UCSD-AML1 (cell line): ENCODE measurements around the gene SNAP47.
"Not testable (repeated sequence)": the region's sequence is repeated elsewhere in the genome, so short reads cannot be mapped to it uniquely, and the experiment has no call there.

Experiments used
- DNase-seq: peaks from one replicate; lab custom pipeline; 2025; ENCODE audit not compliant: unreplicated experiment; lab: John Stamatoyannopoulos, UW

Gene SNAP47

GRCh38 chr1:227734856-227735538, at the start of gene SNAP47, which contains the start of gene JMJD4:
Gene SNAP47, plus strand, starts transcription at chr1:227735435. Its CDS starts 12,302 bp downstream, at chr1:227747737.
Gene JMJD4, minus strand, starts transcription at chr1:227735302. Its CDS starts 29 bp downstream, at chr1:227735273.
- DNase-seq: peak; percentile 95

- DNase-seq: no peak
Observed at GRCh38 chr1:227685807-227686206, 49.4 kb upstream of the SNAP47 start.

- no peak for DNase-seq
Observed at GRCh38 chr1:227697321-227697864, 37.8 kb upstream of the SNAP47 start.

- not testable (repeated sequence) for DNase-seq
Observed at GRCh38 chr1:227701631-227702030, 33.6 kb upstream of the SNAP47 start.

- DNase-seq: no peak
Observed at GRCh38 chr1:227707846-227708245, 27.4 kb upstream of the SNAP47 start.

- DNase-seq: no peak
Observed at GRCh38 chr1:227709451-227709850, 25.8 kb upstream of the SNAP47 start.

GRCh38 chr1:227710474-227710873, 24.8 kb upstream of the SNAP47 start:
- DNase-seq: not testable (repeated sequence)

- DNase-seq: no peak
Observed at GRCh38 chr1:227712648-227713047, 22.6 kb upstream of the SNAP47 start.

GRCh38 chr1:227718932-227719331, 16.3 kb upstream of the SNAP47 start:
- no peak for DNase-seq

GRCh38 chr1:227723474-227723873, 11.8 kb upstream of the SNAP47 start:
- no peak for DNase-seq

GRCh38 chr1:227725046-227725445, 10.2 kb upstream of the SNAP47 start:
- no peak for DNase-seq

GRCh38 chr1:227726318-227726717, 8.9 kb upstream of the SNAP47 start:
- no peak for DNase-seq

- no peak for DNase-seq
Observed at GRCh38 chr1:227726924-227727599, 8.2 kb upstream of the SNAP47 start.

GRCh38 chr1:227728059-227728891, 7.0 kb upstream of the SNAP47 start:
- DNase-seq: peak; percentile 58

- DNase-seq: no peak
Observed at GRCh38 chr1:227728892-227729143, 6.4 kb upstream of the SNAP47 start.

- no peak for DNase-seq
Observed at GRCh38 chr1:227729144-227729880, 5.9 kb upstream of the SNAP47 start.

GRCh38 chr1:227729881-227730629, 5.2 kb upstream of the SNAP47 start:
- DNase-seq: peak; percentile 52

- DNase-seq: no peak
Observed at GRCh38 chr1:227730630-227731151, 4.5 kb upstream of the SNAP47 start.

- no peak for DNase-seq
Observed at GRCh38 chr1:227731241-227731677, 4.0 kb upstream of the SNAP47 start.
